ENCODE data around the gene NRXN3.

DNA sequence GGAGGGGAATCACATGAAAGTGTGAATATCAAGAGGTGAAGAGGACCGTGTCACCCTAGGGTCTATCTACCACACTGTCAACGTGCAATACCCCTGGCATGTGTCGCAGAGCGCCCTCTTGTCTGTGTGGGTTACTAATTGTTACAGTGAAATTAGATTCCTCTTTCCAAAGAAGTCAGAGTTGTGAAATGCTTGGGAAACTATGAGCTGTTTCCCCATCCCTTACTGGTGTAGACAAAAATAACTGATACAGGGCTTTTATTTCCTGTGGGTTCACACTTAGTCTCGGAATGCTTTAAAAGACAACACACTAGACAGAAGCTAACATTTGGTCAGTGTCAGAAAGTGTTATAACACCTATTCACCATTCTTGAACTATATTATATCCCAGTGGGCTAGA, 597.3 kb downstream of the NRXN3 start:
- no peak for TF ChIP-seq CEBPG (CRISPR knock-in tag; IDR thresholded peaks at IDR 0.05)
- TF ChIP-seq MXI1 (IDR thresholded peaks at IDR 0.05; ENCODE audit: borderline replicate concordance, low read depth, low read length), result no peak
- no peak for TF ChIP-seq JUND (CRISPR knock-in tag; IDR thresholded peaks at IDR 0.05)
- TF ChIP-seq ZNF879 (CRISPR knock-in tag; IDR thresholded peaks at IDR 0.05), result no peak
- TF ChIP-seq ZNF24 (IDR thresholded peaks at IDR 0.05), result no peak
- TF ChIP-seq NFYB (CRISPR knock-in tag; IDR thresholded peaks at IDR 0.05), result no peak
- TF ChIP-seq, protein P1, sequence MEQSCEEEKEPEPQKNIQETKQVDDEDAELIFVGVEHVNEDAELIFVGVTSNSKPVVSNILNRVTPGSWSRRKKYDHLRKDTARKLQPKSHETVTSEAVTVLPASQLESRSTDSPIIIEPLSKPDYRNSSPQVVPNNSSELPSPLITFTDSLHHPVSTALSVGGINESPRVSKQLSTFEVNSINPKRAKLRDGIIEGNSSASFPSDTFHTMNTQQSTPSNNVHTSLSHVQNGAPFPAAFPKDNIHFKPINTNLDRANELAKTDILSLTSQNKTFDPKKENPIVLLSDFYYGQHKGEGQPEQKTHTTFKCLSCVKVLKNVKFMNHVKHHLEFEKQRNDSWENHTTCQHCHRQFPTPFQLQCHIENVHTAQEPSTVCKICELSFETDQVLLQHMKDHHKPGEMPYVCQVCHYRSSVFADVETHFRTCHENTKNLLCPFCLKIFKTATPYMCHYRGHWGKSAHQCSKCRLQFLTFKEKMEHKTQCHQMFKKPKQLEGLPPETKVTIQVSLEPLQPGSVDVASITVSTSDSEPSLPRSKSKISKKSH (CRISPR knock-in tag; IDR thresholded peaks at IDR 0.05; ENCODE audit: borderline replicate concordance), result no peak
- TF ChIP-seq KMT2A (CRISPR knock-in tag; IDR thresholded peaks at IDR 0.05), result no peak
- TF ChIP-seq BCL6 (CRISPR knock-in tag; IDR thresholded peaks at IDR 0.05), result no peak
- no peak for TF ChIP-seq ZSCAN29 (CRISPR knock-in tag; conservative IDR thresholded peaks at IDR 0.05)
- TF ChIP-seq NFKBIZ (CRISPR knock-in tag; IDR thresholded peaks at IDR 0.05), result no peak
- TF ChIP-seq KLF12 (CRISPR knock-in tag; IDR thresholded peaks at IDR 0.05; ENCODE audit: borderline replicate concordance), result no peak
- TF ChIP-seq, protein P2, sequence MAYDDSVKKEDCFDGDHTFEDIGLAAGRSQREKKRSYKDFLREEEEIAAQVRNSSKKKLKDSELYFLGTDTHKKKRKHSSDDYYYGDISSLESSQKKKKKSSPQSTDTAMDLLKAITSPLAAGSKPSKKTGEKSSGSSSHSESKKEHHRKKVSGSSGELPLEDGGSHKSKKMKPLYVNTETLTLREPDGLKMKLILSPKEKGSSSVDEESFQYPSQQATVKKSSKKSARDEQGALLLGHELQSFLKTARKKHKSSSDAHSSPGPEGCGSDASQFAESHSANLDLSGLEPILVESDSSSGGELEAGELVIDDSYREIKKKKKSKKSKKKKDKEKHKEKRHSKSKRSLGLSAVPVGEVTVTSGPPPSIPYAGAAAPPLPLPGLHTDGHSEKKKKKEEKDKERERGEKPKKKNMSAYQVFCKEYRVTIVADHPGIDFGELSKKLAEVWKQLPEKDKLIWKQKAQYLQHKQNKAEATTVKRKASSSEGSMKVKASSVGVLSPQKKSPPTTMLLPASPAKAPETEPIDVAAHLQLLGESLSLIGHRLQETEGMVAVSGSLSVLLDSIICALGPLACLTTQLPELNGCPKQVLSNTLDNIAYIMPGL (CRISPR knock-in tag; IDR thresholded peaks at IDR 0.05; ENCODE audit: borderline replicate concordance in 1 of 2, low read depth in 1 of 2), result no peak
- TF ChIP-seq, protein P3, sequence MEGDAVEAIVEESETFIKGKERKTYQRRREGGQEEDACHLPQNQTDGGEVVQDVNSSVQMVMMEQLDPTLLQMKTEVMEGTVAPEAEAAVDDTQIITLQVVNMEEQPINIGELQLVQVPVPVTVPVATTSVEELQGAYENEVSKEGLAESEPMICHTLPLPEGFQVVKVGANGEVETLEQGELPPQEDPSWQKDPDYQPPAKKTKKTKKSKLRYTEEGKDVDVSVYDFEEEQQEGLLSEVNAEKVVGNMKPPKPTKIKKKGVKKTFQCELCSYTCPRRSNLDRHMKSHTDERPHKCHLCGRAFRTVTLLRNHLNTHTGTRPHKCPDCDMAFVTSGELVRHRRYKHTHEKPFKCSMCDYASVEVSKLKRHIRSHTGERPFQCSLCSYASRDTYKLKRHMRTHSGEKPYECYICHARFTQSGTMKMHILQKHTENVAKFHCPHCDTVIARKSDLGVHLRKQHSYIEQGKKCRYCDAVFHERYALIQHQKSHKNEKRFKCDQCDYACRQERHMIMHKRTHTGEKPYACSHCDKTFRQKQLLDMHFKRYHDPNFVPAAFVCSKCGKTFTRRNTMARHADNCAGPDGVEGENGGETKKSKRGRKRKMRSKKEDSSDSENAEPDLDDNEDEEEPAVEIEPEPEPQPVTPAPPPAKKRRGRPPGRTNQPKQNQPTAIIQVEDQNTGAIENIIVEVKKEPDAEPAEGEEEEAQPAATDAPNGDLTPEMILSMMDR (CRISPR knock-in tag; IDR thresholded peaks at IDR 0.05), result no peak

Data from HepG2 (cell line).